Natural killer cell treated with Interleukin-12 subunit alpha and Interleukin-12 subunit beta and Interleukin-15 and Interleukin-18, amount 100 ng/mL, for 72 hours (primary cell): Measurements from ENCODE around the gene MIA3. TPM values are rescaled to one million over a fixed set of nuclear protein-coding genes. Genes with fewer than 3 reads are reported as not detected.

ENCODE experiments used
- ATAC-seq, 2 donors: fragments of 150-1000 bp; cut with Tn5 transposase in 1 of 2; sonication (Bioruptor Pico), chemical (Tn5 transposase) in 1 of 2; 2 replicates each; pipeline ENCODE4 v1.10.0; 2021
- DNase-seq: peaks from one replicate; pipeline ENCODE4 v3.0.0; 2022; ENCODE audit warnings: low spot score
- H3K27ac Mint-ChIP-seq, 2 donors: 1 replicate in 1 of 2; 2 replicates in 1 of 2; pipeline ENCODE4 v1.8.0; 2022; ENCODE audit warnings: mixed read lengths in 2 of 2, mild to moderate bottlenecking in 1 of 2, moderate library complexity in 1 of 2
- H3K27me3 Mint-ChIP-seq, 2 donors: 1 replicate in 1 of 2; 2 replicates in 1 of 2; pipeline ENCODE4 v1.8.0; 2022; ENCODE audit warnings: mixed read lengths in 2 of 2
- H3K36me3 Mint-ChIP-seq: one replicate; pipeline ENCODE4 v1.8.0; 2022; ENCODE audit warnings: mixed read lengths
- H3K4me1 Mint-ChIP-seq, 2 donors: 1 replicate in 1 of 2; 2 replicates in 1 of 2; pipeline ENCODE4 v1.8.0; 2022; ENCODE audit warnings: low read depth in 2 of 2, mixed read lengths in 2 of 2, mild to moderate bottlenecking in 1 of 2
- H3K4me3 Mint-ChIP-seq: one replicate; pipeline ENCODE4 v1.8.0; 2022; ENCODE audit warnings: mixed read lengths
- H3K9me3 Mint-ChIP-seq: 2 replicates; pipeline ENCODE4 v1.8.0; 2022; ENCODE audit warnings: mixed read lengths
- total RNA-seq, 2 donors: library from RNA; stranded (reverse); gene quantifications; one replicate each; pipeline ENCODE4 v1.2.3, GENCODE V29; 2022

The MIA3 gene
- total RNA-seq, 2 donors from 2014 or later = 41.0 to 43.6 TPM

DNA sequence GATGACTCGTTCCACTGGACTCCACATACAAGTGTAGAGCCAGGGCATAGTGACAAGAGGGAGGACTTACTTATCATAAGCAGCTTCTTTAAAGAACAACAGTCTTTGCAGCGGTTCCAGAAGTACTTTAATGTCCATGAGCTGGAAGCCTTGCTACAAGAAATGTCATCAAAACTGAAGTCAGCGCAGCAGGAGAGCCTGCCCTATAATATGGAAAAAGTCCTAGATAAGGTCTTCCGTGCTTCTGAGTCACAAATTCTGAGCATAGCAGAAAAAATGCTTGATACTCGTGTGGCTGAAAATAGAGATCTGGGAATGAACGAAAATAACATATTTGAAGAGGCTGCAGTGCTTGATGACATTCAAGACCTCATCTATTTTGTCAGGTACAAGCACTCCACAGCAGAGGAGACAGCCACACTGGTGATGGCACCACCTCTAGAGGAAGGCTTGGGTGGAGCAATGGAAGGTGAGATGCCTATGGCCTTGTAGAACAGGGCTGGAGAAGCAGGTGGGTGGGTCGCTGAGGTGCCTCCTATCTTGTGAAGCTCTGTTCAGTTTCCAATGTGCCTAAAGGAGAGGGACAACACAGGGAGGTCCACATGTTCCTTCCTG lies 12.1 kb downstream of the MIA3 start:
- H3K9me3 Mint-ChIP-seq = no peaks in the 10 kb centered on the region
- H3K4me3 Mint-ChIP-seq = no peak overlapping the region
- no peaks in the 10 kb centered on the region for H3K27me3 Mint-ChIP-seq
- ATAC-seq (no peak), DNase-seq (no peak)
- H3K27ac Mint-ChIP-seq = no peak overlapping the region
- H3K4me1 Mint-ChIP-seq = peaks cover 5 to 7% of the 10 kb centered on the region in 2 donors
- H3K36me3 Mint-ChIP-seq = peaks cover 32% of the 10 kb centered on the region

DNA sequence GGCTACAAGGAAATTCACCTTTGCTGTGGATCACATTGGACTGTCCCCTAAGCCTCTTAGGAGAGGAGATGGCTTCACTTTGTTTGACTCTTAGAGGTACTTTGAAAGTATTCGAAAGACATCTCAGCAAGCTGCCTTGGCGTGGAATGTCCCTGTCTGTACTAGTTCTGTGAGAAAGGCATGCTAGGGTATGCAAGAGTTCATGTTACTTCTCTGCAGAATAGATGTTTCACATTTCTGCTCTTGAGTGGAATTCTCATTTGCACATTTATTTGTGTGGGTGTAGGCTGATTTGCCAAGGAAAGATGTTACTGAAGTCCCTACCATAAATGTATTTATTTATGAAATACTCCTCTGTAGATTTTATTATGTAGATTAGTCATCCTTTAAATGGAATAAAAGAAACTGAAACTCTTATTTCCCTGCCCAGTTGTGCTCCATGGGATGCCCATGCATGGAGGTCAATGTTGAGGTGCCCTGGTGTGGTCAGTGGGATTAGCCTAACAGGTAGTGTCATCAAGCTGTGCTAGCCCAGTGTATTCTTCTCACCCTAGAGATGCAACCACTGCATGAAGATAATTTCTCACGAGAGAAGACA lies 13.8 kb downstream of the MIA3 start:
- no peaks in the 10 kb centered on the region for H3K9me3 Mint-ChIP-seq
- peaks cover 5 to 7% of the 10 kb centered on the region in 2 donors for H3K4me1 Mint-ChIP-seq
- ATAC-seq (no peak), DNase-seq (no peak)
- H3K36me3 Mint-ChIP-seq = peaks cover 28% of the 10 kb centered on the region
- H3K4me3 Mint-ChIP-seq = no peak overlapping the region
- no peak overlapping the region for H3K27ac Mint-ChIP-seq
- H3K27me3 Mint-ChIP-seq = no peaks in the 10 kb centered on the region

DNA sequence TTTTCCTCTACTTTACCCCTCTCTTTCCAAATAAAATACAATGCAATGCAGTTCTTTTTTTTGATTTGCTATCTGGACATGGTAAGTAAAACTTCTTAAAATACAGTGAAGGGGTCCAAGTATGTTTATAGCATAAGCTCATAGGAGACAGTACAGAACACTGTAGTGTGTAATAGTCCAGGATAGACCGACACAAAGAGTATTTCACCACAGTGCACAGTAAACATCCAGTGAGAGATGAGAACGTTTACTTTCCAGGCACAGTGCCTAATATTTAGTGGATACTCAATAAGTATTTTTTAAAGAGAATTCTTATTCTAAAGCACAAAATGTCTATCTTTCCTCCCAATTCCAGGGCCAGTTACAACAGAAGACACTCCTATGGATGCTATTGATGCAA lies 14.9 kb downstream of the MIA3 start:
- Mint-ChIP-seq H3K36me3 (peaks cover 27% of the 10 kb centered on the region), H3K9me3 (no peaks in the 10 kb centered on the region), H3K4me1 (peaks cover 5 to 7% of the 10 kb centered on the region in 2 donors), H3K27ac (no peak overlapping the region), H3K27me3 (no peaks in the 10 kb centered on the region), H3K4me3 (no peak overlapping the region)
- DNase-seq = no peak
- no peak for ATAC-seq

DNA sequence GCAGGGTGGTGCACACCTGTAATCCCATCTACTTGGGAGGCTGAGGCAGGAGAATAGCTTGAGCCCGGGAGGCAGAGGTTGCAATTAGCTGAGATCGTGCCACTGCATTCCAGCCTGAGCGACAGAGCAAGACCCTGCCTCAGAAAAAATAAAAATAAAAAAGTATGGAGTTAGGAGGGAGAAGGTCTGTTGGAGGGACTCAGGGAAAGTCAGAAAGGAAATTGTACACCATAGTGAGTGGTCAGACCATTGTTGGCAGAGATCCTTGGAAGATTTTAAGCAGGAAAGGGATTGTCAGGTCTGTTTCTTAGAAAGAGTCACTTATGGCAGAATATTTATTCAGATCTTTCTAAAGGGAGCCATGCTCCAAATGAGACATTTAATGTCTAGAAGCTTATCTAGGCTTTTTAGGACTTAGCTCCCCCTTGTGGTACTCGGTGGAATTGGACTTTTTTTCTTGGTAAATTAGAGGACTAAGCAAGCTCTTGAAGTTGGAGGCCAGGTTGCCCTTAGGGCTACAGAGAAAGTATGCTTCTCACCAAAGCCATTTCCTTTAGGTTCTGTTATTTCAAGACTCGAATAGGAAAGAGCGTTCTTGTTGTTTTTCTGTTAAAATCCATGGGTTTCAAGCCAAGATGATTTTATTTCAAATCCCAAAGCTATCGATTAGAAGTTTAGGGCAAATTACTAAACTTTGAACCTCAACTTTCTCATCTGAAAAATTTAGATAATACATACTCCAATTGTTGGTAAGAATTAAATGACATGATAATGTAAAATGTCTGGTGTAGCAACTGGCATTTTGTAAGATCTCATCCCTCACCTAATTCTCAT lies 16.5 kb downstream of the MIA3 start:
- ATAC-seq (peak; percentile 53 to 70), DNase-seq (peak; percentile 75)
- Mint-ChIP-seq H3K27me3 (no peaks in the 10 kb centered on the region), H3K27ac (peak overlapping the region in 1 of 2 donors; percentile 48), H3K4me1 (peaks cover 5 to 7% of the 10 kb centered on the region in 2 donors), H3K4me3 (no peak overlapping the region), H3K9me3 (no peaks in the 10 kb centered on the region), H3K36me3 (peaks cover 22% of the 10 kb centered on the region)

DNA sequence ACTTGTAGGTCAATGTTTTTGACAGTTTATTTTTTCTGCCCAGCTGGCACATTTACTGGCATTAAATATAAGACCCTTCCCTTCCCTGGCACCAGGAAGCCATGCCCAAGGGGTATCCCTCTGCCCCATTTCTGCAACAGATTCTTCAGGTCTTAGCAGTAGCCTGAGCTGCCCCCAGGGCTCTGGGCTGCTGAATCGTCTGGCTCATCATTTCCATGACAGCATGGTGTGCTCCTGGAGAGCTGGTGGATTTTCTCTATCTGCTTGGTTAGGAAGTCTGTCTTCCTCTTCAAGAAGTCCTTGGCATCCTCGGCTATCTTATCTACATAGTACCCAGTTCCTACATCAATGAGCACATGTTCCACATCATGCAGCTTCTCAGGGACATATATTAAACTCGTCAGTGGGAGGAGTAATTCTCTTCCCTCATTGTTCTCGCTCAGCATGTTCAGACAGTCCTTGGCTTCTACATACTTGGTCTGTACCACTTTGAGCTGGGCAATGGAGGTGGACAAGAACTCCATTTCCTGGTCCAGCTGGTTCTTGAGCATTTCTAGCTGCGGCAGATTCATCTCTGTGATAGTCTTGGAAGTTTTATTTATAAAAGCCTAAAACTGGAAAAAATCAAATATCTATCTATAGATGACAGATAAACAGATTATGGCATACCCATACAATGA lies 23.5 kb downstream of the MIA3 start:
- Mint-ChIP-seq H3K9me3 (no peaks in the 10 kb centered on the region), H3K4me3 (no peak overlapping the region), H3K27me3 (no peaks in the 10 kb centered on the region), H3K36me3 (peaks cover 15% of the 10 kb centered on the region), H3K27ac (no peak overlapping the region), H3K4me1 (peaks cover 13% of the 10 kb centered on the region in 2 donors)
- no peak for DNase-seq
- ATAC-seq = no peak

DNA sequence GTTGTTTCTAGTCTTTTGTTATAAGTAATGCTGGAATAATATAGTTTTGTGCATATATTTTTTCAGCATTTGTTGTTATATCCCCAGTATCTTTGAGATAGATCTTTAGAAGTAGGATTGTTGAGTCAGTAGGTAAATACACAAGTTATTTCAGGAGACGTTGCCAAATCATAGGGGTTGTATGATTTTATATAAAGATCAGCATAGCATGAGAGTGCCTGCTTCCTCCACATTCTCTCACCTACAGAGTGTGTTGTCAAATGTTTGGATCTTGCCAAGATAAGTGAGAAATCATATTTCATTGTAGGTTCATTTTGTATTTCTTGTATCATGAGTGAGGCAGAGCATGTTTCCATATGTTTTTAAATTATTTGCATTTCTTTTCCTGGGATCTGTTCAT lies 24.6 kb downstream of the MIA3 start:
- H3K27ac Mint-ChIP-seq = peak overlapping the region in 1 of 2 donors; percentile 99

DNA sequence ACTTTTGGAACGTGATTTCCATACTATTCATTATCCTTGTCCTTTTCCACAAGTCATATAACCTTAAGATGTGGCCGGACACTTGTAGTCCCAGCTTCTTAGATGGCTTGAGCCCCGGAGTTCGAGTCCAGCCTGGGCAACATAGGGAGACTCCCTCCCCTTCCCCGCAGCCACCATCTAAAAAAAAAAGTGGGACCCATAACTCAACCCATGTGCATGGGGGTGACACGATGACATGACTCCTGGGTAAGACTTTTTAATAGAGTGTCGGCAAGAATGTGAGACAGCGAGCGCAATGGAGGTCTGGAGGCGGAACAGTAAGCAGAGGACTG lies 25.7 kb downstream of the MIA3 start:
- H3K9me3 Mint-ChIP-seq = no peaks in the 10 kb centered on the region
- ATAC-seq = no peak
- peak overlapping the region; percentile 96 to 99 for H3K27ac Mint-ChIP-seq
- H3K36me3 Mint-ChIP-seq = peaks cover 8% of the 10 kb centered on the region
- no peak for DNase-seq
- peaks cover 13% of the 10 kb centered on the region in 2 donors for H3K4me1 Mint-ChIP-seq
- H3K27me3 Mint-ChIP-seq = no peaks in the 10 kb centered on the region
- peak overlapping the region; percentile 86 for H3K4me3 Mint-ChIP-seq

More for the DNA sequence above, 24.6 kb downstream of the MIA3 start:
- peaks cover 9% of the 10 kb centered on the region for H3K36me3 Mint-ChIP-seq
- no peaks in the 10 kb centered on the region for H3K27me3 Mint-ChIP-seq
- peaks cover 13% of the 10 kb centered on the region in 2 donors for H3K4me1 Mint-ChIP-seq
- H3K4me3 Mint-ChIP-seq = no peak overlapping the region
- DNase-seq (no peak), ATAC-seq (no peak)
- H3K9me3 Mint-ChIP-seq = no peaks in the 10 kb centered on the region

DNA sequence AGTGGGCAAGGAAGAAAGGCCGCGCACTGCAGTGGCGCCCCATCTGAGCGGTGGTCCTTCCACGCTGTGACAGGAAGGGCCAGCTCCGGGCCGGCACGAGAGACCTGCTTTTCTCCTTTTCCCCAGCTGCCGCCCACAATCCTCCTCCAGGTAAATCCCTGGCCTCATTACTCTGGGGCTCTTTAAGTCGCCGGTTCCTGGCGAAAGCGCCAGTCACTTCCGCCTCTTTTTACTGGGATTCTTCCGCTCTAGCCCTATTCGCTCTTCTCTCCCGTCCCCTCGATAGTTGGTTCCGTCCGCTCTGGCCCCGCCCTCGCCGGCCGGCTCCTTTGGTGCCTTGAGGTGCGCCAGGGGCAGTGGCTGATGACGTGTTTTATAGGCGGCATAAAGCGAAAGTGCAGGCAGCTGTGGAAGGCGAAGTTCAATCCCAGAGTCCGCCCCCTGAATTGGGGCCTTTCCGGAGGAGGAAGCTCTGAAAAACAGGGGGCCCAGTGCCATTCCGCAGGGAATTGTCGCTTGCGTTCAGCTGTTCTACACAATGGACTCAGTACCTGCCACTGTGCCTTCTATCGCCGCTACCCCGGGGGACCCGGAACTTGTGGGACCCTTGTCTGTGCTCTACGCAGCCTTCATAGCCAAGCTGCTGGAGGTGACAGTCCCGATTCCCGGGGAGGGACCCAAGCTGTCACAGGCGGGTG lies 26.2 kb downstream of the MIA3 start:
- Mint-ChIP-seq H3K27ac (peak overlapping the region; percentile 96 to 99), H3K27me3 (no peaks in the 10 kb centered on the region), H3K36me3 (peaks cover 3% of the 10 kb centered on the region), H3K4me1 (peaks cover 13% of the 10 kb centered on the region in 2 donors), H3K4me3 (peak overlapping the region; percentile 86), H3K9me3 (no peaks in the 10 kb centered on the region)
- DNase-seq (peak; percentile 99), ATAC-seq (peak; percentile 99 to 100)

DNA sequence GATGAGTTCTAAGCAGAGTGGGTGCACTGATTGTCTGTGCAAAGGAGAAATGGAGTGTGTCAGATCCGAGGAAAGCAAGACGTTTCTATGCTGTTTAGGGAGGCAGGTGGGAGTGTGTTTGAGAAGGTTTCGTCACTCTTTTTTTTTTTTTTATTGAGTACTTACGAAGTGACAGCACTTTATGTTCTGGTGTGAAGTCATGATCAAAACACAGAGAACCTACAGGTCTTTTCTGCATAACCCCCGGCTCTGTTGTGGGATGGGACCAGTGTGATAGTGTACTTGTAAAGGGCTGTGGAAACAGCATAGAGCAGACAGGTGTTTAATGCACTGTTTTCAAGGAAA lies 26.7 kb downstream of the MIA3 start:
- Mint-ChIP-seq H3K9me3 (no peaks in the 10 kb centered on the region), H3K27me3 (no peaks in the 10 kb centered on the region), H3K4me3 (peak overlapping the region; percentile 86), H3K36me3 (no peaks in the 10 kb centered on the region), H3K27ac (peak overlapping the region; percentile 96 to 99), H3K4me1 (peaks cover 13% of the 10 kb centered on the region in 2 donors)
- DNase-seq = no peak
- ATAC-seq = peak; percentile 16 to 17

DNA sequence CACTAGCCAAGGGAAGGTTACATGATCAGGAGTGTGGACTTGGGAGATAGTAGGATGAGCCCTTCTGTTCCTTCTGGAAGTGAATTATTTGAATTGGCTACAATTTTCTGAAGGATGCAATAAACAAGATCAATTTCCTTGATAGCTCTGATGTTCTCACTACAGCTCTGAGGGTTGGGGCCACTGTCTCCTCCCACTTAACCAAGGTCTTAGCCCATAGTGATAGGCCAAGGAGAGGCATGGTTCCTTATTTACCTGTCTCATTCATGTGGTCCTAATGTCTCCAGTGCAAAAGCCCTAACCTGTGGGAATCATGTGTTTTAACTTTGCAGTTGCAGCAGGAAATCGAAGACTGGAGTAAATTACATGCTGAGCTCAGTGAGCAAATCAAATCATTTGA lies 34.8 kb downstream of the MIA3 start:
- peak overlapping the region; percentile 64 for H3K4me3 Mint-ChIP-seq
- no peak for DNase-seq

DNA sequence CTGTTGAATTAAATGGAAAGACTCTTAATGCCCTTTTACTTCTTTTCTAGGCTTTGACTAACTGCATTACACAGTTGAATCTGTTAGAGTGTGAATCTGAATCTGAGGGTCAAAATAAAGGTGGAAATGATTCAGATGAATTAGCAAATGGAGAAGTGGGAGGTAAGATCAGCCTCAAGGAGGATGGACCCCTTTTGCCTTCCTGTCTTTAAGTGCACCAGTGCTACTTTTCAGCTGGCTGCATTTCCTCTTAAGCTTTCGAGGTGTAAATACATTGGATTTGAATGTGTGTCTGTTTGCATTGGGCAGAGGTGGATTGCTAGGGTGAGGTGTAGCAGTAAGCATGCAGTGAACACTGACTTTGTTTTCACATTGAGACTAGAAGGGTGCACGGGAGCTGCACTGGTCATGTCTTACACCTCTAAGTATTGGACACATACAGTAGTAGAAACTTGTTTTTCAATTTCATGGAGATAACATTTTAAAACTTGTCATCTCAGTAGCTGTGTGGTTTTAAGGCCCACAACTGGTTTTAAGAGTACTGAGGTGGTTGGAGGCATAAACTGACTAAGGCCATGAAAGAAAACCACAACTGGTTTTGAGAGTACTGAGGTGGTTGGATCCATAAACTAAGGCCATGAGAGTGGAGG lies 35.4 kb downstream of the MIA3 start:
- H3K36me3 Mint-ChIP-seq = peaks cover 56% of the 10 kb centered on the region
- H3K4me3 Mint-ChIP-seq = peak overlapping the region; percentile 64
- DNase-seq (no peak), ATAC-seq (peak; percentile 81 to 91)
- peak overlapping the region; percentile 34 to 64 for H3K27ac Mint-ChIP-seq
- peaks cover 35 to 55% of the 10 kb centered on the region in 2 donors for H3K4me1 Mint-ChIP-seq
- H3K27me3 Mint-ChIP-seq = no peaks in the 10 kb centered on the region
- no peaks in the 10 kb centered on the region for H3K9me3 Mint-ChIP-seq

More for the DNA sequence above, 34.8 kb downstream of the MIA3 start:
- Mint-ChIP-seq H3K27ac (peak overlapping the region; percentile 34 to 64), H3K27me3 (no peaks in the 10 kb centered on the region), H3K4me1 (peaks cover 35 to 55% of the 10 kb centered on the region in 2 donors), H3K36me3 (peaks cover 52% of the 10 kb centered on the region), H3K9me3 (no peaks in the 10 kb centered on the region)
- ATAC-seq = no peak

DNA sequence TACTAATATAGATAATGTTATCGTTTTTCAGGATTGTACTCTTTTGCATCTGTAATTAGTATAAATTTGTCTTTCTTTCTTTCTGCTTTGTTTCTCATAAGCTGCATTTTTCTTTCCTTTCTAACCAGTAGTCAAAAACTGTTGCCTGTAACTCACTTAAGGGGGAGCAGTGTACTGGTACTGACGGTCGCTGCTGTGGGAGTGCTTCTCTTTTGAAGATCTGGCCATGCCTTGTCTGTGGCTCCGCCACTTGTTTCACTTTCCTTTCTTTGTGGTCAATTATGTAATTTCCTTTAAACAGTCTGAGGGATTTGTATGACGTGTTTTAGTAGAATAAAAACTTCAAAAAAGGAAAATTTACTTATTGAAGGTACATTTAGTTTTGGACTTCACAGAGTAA lies 37.0 kb downstream of the MIA3 start:
- peak; percentile 92 to 95 for ATAC-seq
- peaks cover 67% of the 10 kb centered on the region for H3K36me3 Mint-ChIP-seq
- H3K4me1 Mint-ChIP-seq = peaks cover 35 to 58% of the 10 kb centered on the region in 2 donors
- peak overlapping the region; percentile 64 for H3K4me3 Mint-ChIP-seq
- H3K9me3 Mint-ChIP-seq = no peaks in the 10 kb centered on the region
- DNase-seq = peak; percentile 84
- H3K27me3 Mint-ChIP-seq = no peaks in the 10 kb centered on the region
- peak overlapping the region; percentile 34 to 64 for H3K27ac Mint-ChIP-seq
